GM23338 (cell line): ENCODE results near the gene UBE2Q2. TPM values are rescaled to one million over a fixed set of nuclear protein-coding genes. Genes with fewer than 3 reads are reported as not detected.

Experiments
- ATAC-seq: fragments of 200-7000 bp; cut with Tn5 transposase; 3 replicates; pipeline ENCODE4 v1.9.1; 2020
- DNase-seq: peaks from one replicate; pipeline ENCODE4 v3.0.0-alpha.2; 2015; ENCODE audit warnings: low spot score
- H2AFZ ChIP-seq: fragments of 200-600 bp; sonication (generic); 2 replicates; pipeline ENCODE4 v1.8.0; 2016; ENCODE audit warnings: antibody characterized with exemption, mild to moderate bottlenecking, moderate library complexity
- H3F3A ChIP-seq: fragments of 200-600 bp; sonication (generic); replicated peaks from 2 replicates; pipeline ENCODE4 v1.8.0; 2017; ENCODE audit warnings: antibody characterized with exemption, mixed run types, low read depth
- H3K27ac ChIP-seq: fragments of 200-600 bp; sonication (generic); 2 replicates; pipeline ENCODE4 v1.6.1; 2016; ENCODE audit warnings: low read depth
- H3K27me3 ChIP-seq: fragments of 200-600 bp; sonication (generic); 2 replicates; pipeline ENCODE4 v1.8.0; 2016; ENCODE audit warnings: mild to moderate bottlenecking, mixed run types, moderate library complexity; ENCODE audit not compliant: insufficient read depth
- H3K36me3 ChIP-seq: fragments of 200-600 bp; sonication (generic); 2 replicates; pipeline ENCODE4 v1.8.0; 2016; ENCODE audit warnings: mild to moderate bottlenecking; ENCODE audit not compliant: insufficient read depth
- H3K4me1 ChIP-seq: fragments of 200-600 bp; sonication (generic); 2 replicates; pipeline ENCODE4 v1.8.0; 2016; ENCODE audit warnings: mild to moderate bottlenecking, moderate library complexity; ENCODE audit not compliant: insufficient read depth
- H3K4me2 ChIP-seq: fragments of 200-600 bp; sonication (generic); 2 replicates; pipeline ENCODE4 v1.7.1; 2017; ENCODE audit warnings: mixed run types
- H3K4me3 ChIP-seq: fragments of 200-600 bp; sonication (generic); 2 replicates; pipeline ENCODE4 v1.6.1; 2016; ENCODE audit warnings: mixed run types
- H3K79me2 ChIP-seq: fragments of 200-600 bp; sonication (generic); replicated peaks from 2 replicates; pipeline ENCODE4 v1.8.0; 2017; ENCODE audit warnings: mild to moderate bottlenecking; ENCODE audit not compliant: insufficient read depth
- H3K9me2 ChIP-seq: fragments of 200-600 bp; sonication (generic); 2 replicates; pipeline ENCODE4 v1.8.0; 2017; ENCODE audit not compliant: insufficient read depth
- H4K20me1 ChIP-seq: fragments of 200-600 bp; sonication (generic); replicated peaks from 2 replicates; pipeline ENCODE4 v1.8.0; 2017; ENCODE audit warnings: mild to moderate bottlenecking; ENCODE audit not compliant: insufficient read depth
- H3K27ac Mint-ChIP-seq: 2 replicates; pipeline ENCODE4 v1.8.0; 2020; ENCODE audit warnings: inconsistent platforms, mild to moderate bottlenecking, moderate library complexity, mixed read lengths
- H3K27me3 Mint-ChIP-seq: 3 replicates; pipeline ENCODE4 v1.8.0; 2022; ENCODE audit warnings: low read depth, mild to moderate bottlenecking, moderate library complexity, mixed read lengths, inconsistent platforms; ENCODE audit not compliant: insufficient read depth, poor library complexity
- H3K36me3 Mint-ChIP-seq: 3 replicates; pipeline ENCODE4 v1.8.0; 2021; ENCODE audit warnings: low read depth, mild to moderate bottlenecking, inconsistent platforms, moderate library complexity, mixed read lengths
- H3K4me1 Mint-ChIP-seq: 3 replicates; pipeline ENCODE4 v1.8.0; 2020; ENCODE audit warnings: mild to moderate bottlenecking, inconsistent platforms, mixed read lengths
- H3K4me3 Mint-ChIP-seq: 3 replicates; pipeline ENCODE4 v1.8.0; 2021; ENCODE audit warnings: moderate library complexity, mild to moderate bottlenecking, inconsistent platforms, mixed read lengths
- H3K9me3 Mint-ChIP-seq: 3 replicates; pipeline ENCODE4 v1.8.0; 2020; ENCODE audit warnings: moderate library complexity, mild to moderate bottlenecking, inconsistent platforms, mixed read lengths
- CREB1 ChIP-seq: fragments of 250-450 bp; sonication (Bioruptor Pico); IDR thresholded peaks from 2 replicates; pipeline ENCODE4 v1.5.0; 2020; ENCODE audit warnings: low read depth, mild to moderate bottlenecking, moderate library complexity
- CTCF ChIP-seq, 2 experiments: fragments of 200-600 bp in 1 of 2; sonication (generic) in 1 of 2; conservative IDR thresholded peaks; 2 replicates each; pipeline versions ENCODE4 v1.5.1 to v1.6.1; 2016 to 2017; ENCODE audit warnings: antibody characterized with exemption in 2 of 2, low read depth in 2 of 2, mild to moderate bottlenecking in 2 of 2, moderate library complexity in 1 of 2
- ETS1 ChIP-seq: IDR thresholded peaks from 2 replicates; pipeline ENCODE4 v1.6.1; 2016; ENCODE audit warnings: antibody characterized with exemption
- EZH2 ChIP-seq: fragments of 200-600 bp; sonication (generic); IDR thresholded peaks from one replicate; pipeline ENCODE4 v1.8.0; 2017; ENCODE audit warnings: antibody characterized with exemption, mild to moderate bottlenecking, low read depth; ENCODE audit not compliant: unreplicated experiment
- EZH2phosphoT487 ChIP-seq: fragments of 200-600 bp; sonication (generic); IDR thresholded peaks from one replicate; pipeline ENCODE4 v1.8.1; 2018; ENCODE audit warnings: antibody characterized with exemption; ENCODE audit not compliant: unreplicated experiment
- JUNB ChIP-seq: IDR thresholded peaks from one replicate; pipeline ENCODE4 v1.6.1; 2016; ENCODE audit warnings: antibody characterized with exemption; ENCODE audit not compliant: unreplicated experiment
- NANOG ChIP-seq: IDR thresholded peaks from 2 replicates; pipeline ENCODE4 v1.6.1; 2016; ENCODE audit warnings: antibody characterized with exemption, borderline replicate concordance
- ZNF114 ChIP-seq: fragments of 250-450 bp; sonication (Bioruptor Pico); IDR thresholded peaks from 2 replicates; pipeline ENCODE4 v1.5.0; 2020; ENCODE audit warnings: mild to moderate bottlenecking, moderate library complexity
- ZNF331 ChIP-seq: fragments of 250-450 bp; sonication (Bioruptor Pico); IDR thresholded peaks from 2 replicates; pipeline ENCODE4 v1.5.0; 2020; ENCODE audit warnings: low read depth, mild to moderate bottlenecking, moderate library complexity
- ZNF462 ChIP-seq: fragments of 250-450 bp; sonication (Bioruptor Pico); IDR thresholded peaks from 2 replicates; pipeline ENCODE4 v1.5.0; 2020; ENCODE audit warnings: mild to moderate bottlenecking, moderate library complexity
- polyA plus RNA-seq: library from polyadenylated mRNA; unstranded; fragments of >200 nt; fragmentation: Nextera tagmentation; extraction: Ambion mirVana; gene quantifications from 2 replicates; pipeline ENCODE4 v1.2.1, GENCODE V29; 2016
- total RNA-seq: library from RNA; depleted of rRNA; stranded (reverse); fragments of >200 nt; shearing (Covaris generic); gene quantifications from 2 replicates; pipeline ENCODE4 v1.2.3, GENCODE V29; 2014

The UBE2Q2 gene
- total and polyA plus RNA-seq, 2 experiments from 2014 or later: 23.7 to 29.3 TPM

- no peak for TF ChIP-seq CTCF (conservative IDR thresholded peaks at IDR 0.05; ENCODE audit: low read depth in 2 of 2)
- TF ChIP-seq ZNF114 (CRISPR knock-in tag): no peak
- TF ChIP-seq EZH2phosphoT487: no peak
- TF ChIP-seq JUNB: no peak
- no peak for TF ChIP-seq EZH2
- TF ChIP-seq CREB1 (CRISPR knock-in tag): peak; percentile 83
- no peak for TF ChIP-seq ZNF331 (CRISPR knock-in tag)
- peak; percentile 22; the same call in 1 of the 2 replicates for TF ChIP-seq ZNF462
- no peak for TF ChIP-seq NANOG
- TF ChIP-seq ETS1: no peak
- Histone ChIP-seq H3K9me2 (no peaks in the 10 kb centered on the region), H3K27me3 (no peaks in the 10 kb centered on the region), H3K4me2 (peak overlapping the region; percentile 49), H3K27ac (no peak overlapping the region), H2AFZ (peak overlapping the region; percentile 11; the same call in 1 of the 2 replicates), H3K4me1 (peaks cover 15% of the 10 kb centered on the region; the same call in 1 of the 2 replicates), H3F3A (no peaks in the 10 kb centered on the region), H3K4me3 (no peak overlapping the region), H3K36me3 (no peaks in the 10 kb centered on the region), H3K79me2 (no peaks in the 10 kb centered on the region), H4K20me1 (no peaks in the 10 kb centered on the region)
- Mint-ChIP-seq H3K4me1 (peaks cover 15% of the 10 kb centered on the region), H3K27ac (peak overlapping the region; percentile 80), H3K9me3 (no peaks in the 10 kb centered on the region), H3K36me3 (no peaks in the 10 kb centered on the region), H3K27me3 (peaks cover 3% of the 10 kb centered on the region), H3K4me3 (peak overlapping the region; percentile 48)
- DNase-seq (peak; percentile 92), ATAC-seq (peak; percentile 94)
Observed at GRCh38 chr15:75823860-75824613, 19.2 kb upstream of the UBE2Q2 start.
